Sigmoid colon (tissue), 7 donors: ENCODE results near the gene MTSS2. TPM values are rescaled to one million over a fixed set of nuclear protein-coding genes. Genes with fewer than 3 reads are reported as not detected.

Source experiments
- DNase-seq: peaks from one replicate; pipeline ENCODE4 v3.0.0-alpha.2; 2019
- H3K27ac ChIP-seq, 4 donors: fragments of 200-600 bp; sonication (generic); one replicate each; pipeline ENCODE4 v1.5.1; 2016 to 2019; ENCODE audit warnings: mild to moderate bottlenecking in 1 of 4
- H3K27me3 ChIP-seq, 3 donors: fragments of 200-600 bp; sonication (generic); one replicate each; pipeline ENCODE4 v1.5.1; 2019; ENCODE audit warnings: mild to moderate bottlenecking in 1 of 3
- H3K36me3 ChIP-seq, 4 donors: fragments of 200-600 bp; sonication (generic); one replicate each; pipeline ENCODE4 v1.5.1; 2016 to 2019
- H3K4me1 ChIP-seq, 4 donors: fragments of 200-600 bp; sonication (generic); one replicate each; pipeline ENCODE4 v1.5.1; 2017 to 2019
- H3K4me3 ChIP-seq, 4 donors: fragments of 200-600 bp; sonication (generic); one replicate each; pipeline ENCODE4 v1.5.1; 2017 to 2019; ENCODE audit warnings: mild to moderate bottlenecking in 2 of 4, moderate library complexity in 1 of 4
- H3K9me3 ChIP-seq, 4 donors: fragments of 200-600 bp in 3 of 4; sonication (generic) in 3 of 4; one replicate each; pipeline versions ENCODE4 v1.5.1 to v1.6.1; 2013 to 2019
- EP300 ChIP-seq, 4 donors: sonication (generic); formaldehyde crosslinking; IDR thresholded peaks; one replicate each; pipeline ENCODE4 v1.6.1; 2017; ENCODE audit warnings: antibody characterized with exemption in 4 of 4
- POLR2A ChIP-seq, 2 donors: fragments of 450-650 bp; IDR thresholded peaks; one replicate each; pipeline ENCODE4 v1.6.1; 2016; ENCODE audit warnings: antibody characterized with exemption in 2 of 2, mild to moderate bottlenecking in 2 of 2, moderate library complexity in 2 of 2
- POLR2AphosphoS5 ChIP-seq, 4 donors: sonication (generic); formaldehyde crosslinking; IDR thresholded peaks; one replicate each; pipeline ENCODE4 v1.6.1; 2017; ENCODE audit warnings: antibody characterized with exemption in 4 of 4
- WGBS, 2 donors: extraction: QIAGEN DNeasy Blood & Tissue Kit; methylation state at CpG; one replicate each; pipeline ENCODE4 v1.1.7; 2013; 5-methylcytosine and 5-hydroxymethylcytosine counted together
- intact Hi-C: fragments of 100-400 bp; cut with DNase I; formaldehyde crosslinking; loops from one replicate; pipeline ENCODE4 v1.15.1; 2023
- polyA plus RNA-seq, 3 donors: library from polyadenylated mRNA; stranded (reverse); fragments of 200-250 nt; gene quantifications; one replicate each; pipeline ENCODE4 v1.2.3, GENCODE V29; 2013
- total RNA-seq, 4 donors: library from RNA; depleted of rRNA; stranded (reverse); fragments of >200 nt; gene quantifications; one replicate each; pipeline ENCODE4 v1.1.0, GENCODE V29; 2016
- TF ChIP-seq, protein P1 (sequence below), 4 experiments: fragments of 450-650 bp in 3 of 4; fragments of 200-600 bp in 1 of 4; IDR thresholded peaks; one replicate each; pipeline ENCODE4 v1.5.1; 2016 to 2019; ENCODE audit warnings: antibody characterized with exemption in 4 of 4, mild to moderate bottlenecking in 3 of 4, moderate library complexity in 2 of 4
- donor health status: healthy with polysubstance abuse.
- donor health status: Bipolar disorder and iron deficiency.
- donor health status: healthy.

Gene MTSS2
- total and polyA plus RNA-seq, 7 donors, result 5.4 to 100.0 (median 36.4) TPM

DNA sequence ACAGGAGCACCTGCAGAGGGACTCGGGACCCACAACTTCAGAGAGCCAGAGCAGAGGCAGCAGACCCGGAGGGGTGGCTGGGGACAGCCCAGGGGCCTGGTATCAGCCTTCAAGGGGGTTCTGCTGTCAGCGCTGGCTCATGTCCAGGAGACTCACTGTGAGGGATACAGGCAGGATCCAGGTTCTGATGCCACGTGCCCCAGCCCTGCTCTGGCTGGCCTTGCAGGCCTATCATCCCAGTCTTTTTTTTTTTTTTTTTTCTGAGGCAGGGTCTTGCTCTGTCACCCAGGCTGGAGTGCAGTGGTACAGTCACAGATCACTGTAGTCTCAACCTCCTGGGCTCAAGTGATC, 9.0 kb upstream of the MTSS2 start:
- DNase-seq, result no peak
- 85 to 93% methylated on average over 4 of the region's 4 CpGs for WGBS, 2 donors

DNA sequence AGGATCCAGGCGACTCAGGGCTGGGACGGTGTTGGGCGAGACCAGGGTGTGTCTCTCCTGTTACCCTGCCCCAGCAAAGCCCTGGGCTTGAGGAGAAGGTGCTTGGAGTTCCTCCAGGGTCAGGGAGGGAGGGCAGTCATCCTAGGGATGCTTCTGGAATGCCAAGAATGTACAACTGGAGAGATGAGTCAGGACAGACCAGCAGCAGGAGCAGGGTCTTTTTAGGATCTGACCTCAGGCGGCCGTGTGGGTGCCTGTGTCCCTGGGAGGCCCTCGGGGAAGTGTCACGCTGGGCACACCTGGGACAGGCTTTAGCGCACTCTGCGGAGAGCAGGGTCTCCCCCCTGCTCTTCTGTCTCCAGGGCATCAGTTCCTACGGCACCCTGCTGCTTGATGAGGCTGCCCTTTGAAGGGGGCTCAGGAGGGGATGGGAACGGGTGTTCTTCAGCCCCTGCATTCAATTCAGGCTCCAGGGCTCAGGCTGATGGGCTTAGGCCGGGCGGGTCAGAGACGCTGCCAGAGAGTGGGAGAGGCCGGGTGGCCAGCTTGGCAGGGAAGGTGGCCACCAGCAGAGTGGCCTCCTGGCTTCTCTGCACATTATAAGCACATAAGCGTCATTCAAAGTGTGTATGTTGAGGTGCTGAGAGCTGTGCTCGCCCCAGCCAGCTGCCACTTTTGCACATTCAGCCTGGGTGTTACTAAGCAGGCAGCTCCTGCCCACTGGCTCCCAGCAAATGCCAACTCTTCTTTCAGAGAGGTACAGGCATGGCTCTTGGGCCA, 8.4 kb upstream of the MTSS2 start:
- no peaks in the 10 kb centered on the region for H3K9me3 ChIP-seq
- peaks cover 2 to 100% (median 96%) of the 10 kb centered on the region in 4 donors for H3K4me1 ChIP-seq
- 78 to 85% methylated on average over 17 of the region's 17 CpGs for WGBS, 2 donors
- no peaks in the 10 kb centered on the region for H3K27me3 ChIP-seq
- DNase-seq, result no peak
- H3K4me3 ChIP-seq, result no peak overlapping the region
- H3K36me3 ChIP-seq, result no peaks in the 10 kb centered on the region
- TF ChIP-seq POLR2A (IDR thresholded peaks at IDR 0.05), result no peak
- TF ChIP-seq EP300 (IDR thresholded peaks at IDR 0.05), result peak in 1 of 4 donors; percentile 39
- peak in 3 of 4 donors; percentile 9 to 32 (median 30) for TF ChIP-seq POLR2AphosphoS5 (IDR thresholded peaks at IDR 0.05)
- TF ChIP-seq, protein P1, sequence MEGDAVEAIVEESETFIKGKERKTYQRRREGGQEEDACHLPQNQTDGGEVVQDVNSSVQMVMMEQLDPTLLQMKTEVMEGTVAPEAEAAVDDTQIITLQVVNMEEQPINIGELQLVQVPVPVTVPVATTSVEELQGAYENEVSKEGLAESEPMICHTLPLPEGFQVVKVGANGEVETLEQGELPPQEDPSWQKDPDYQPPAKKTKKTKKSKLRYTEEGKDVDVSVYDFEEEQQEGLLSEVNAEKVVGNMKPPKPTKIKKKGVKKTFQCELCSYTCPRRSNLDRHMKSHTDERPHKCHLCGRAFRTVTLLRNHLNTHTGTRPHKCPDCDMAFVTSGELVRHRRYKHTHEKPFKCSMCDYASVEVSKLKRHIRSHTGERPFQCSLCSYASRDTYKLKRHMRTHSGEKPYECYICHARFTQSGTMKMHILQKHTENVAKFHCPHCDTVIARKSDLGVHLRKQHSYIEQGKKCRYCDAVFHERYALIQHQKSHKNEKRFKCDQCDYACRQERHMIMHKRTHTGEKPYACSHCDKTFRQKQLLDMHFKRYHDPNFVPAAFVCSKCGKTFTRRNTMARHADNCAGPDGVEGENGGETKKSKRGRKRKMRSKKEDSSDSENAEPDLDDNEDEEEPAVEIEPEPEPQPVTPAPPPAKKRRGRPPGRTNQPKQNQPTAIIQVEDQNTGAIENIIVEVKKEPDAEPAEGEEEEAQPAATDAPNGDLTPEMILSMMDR (IDR thresholded peaks at IDR 0.05), result no peak
- peak overlapping the region; percentile 95 to 99 (median 98) for H3K27ac ChIP-seq
- intact Hi-C loops, result no loop called here

More for the DNA sequence above, 9.0 kb upstream of the MTSS2 start:
- peaks cover 0 to 98% (median 94%) of the 10 kb centered on the region in 4 donors for H3K4me1 ChIP-seq
- H3K4me3 ChIP-seq, result no peak overlapping the region
- no peaks in the 10 kb centered on the region for H3K36me3 ChIP-seq
- H3K9me3 ChIP-seq, result no peaks in the 10 kb centered on the region
- TF ChIP-seq EP300 (IDR thresholded peaks at IDR 0.05), result no peak
- TF ChIP-seq, protein P1 (IDR thresholded peaks at IDR 0.05), result no peak
- TF ChIP-seq POLR2AphosphoS5 (IDR thresholded peaks at IDR 0.05), result no peak
- no peak for TF ChIP-seq POLR2A (IDR thresholded peaks at IDR 0.05)
- no peaks in the 10 kb centered on the region for H3K27me3 ChIP-seq
- peak overlapping the region; percentile 95 to 99 (median 98) for H3K27ac ChIP-seq
- intact Hi-C loops, result no loop called here

DNA sequence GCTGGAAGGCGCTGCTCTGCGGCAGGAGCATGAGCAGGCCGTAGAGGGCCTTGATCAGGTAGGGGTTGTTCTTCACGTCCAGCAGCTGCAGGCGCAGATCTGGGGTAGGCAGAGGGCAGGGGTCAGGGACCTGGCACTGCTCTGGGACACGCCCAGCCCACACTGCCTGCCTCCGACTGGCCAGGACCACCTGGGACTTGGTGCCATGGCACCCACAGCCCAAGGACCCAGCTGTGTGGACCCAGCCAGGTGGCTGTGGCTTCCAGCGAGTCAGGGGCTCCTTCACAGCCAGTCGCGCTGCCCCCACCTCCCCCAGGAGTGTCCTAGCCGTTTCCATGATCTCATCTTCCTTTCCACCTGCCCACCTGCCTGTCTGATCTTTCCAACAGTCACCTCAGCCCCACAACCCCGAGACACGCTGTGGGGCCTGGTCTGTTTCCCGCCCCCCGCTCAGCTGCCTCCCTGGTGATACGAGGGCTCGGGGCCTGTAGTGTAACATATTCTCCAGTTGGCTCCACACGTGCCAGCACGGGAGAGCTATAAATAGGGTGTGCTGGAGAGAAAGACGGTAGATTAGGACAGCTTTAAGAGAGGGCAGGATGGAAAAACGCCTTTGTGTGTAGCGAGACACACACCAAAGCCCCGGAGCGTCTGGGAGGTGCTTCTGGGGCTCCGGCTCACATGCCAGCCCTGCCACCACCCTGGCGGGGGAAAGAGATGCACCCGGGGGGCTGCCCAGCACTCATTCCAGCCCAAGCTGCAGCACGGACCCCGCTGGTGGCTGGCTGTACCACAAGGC, 7.2 kb upstream of the MTSS2 start:
- WGBS, 2 donors, result 80 to 87% methylated on average over 29 of the region's 29 CpGs
- DNase-seq, result peak; percentile 93
- intact Hi-C loops, result no loop called here
- Histone ChIP-seq H3K36me3 (no peaks in the 10 kb centered on the region), H3K9me3 (no peaks in the 10 kb centered on the region), H3K27me3 (no peaks in the 10 kb centered on the region), H3K4me1 (peaks cover 4 to 100% (median 100%) of the 10 kb centered on the region in 4 donors), H3K4me3 (no peak overlapping the region), H3K27ac (peak overlapping the region; percentile 95 to 99 (median 98))
- TF ChIP-seq POLR2A (IDR thresholded peaks at IDR 0.05) (peak; percentile 26 to 65), POLR2AphosphoS5 (IDR thresholded peaks at IDR 0.05) (peak; percentile 86 to 96 (median 88)), EP300 (IDR thresholded peaks at IDR 0.05) (peak in 3 of 4 donors; percentile 82 to 99 (median 94))
- TF ChIP-seq, protein P1 (IDR thresholded peaks at IDR 0.05), result peak in 1 of 4 experiments; percentile 14

DNA sequence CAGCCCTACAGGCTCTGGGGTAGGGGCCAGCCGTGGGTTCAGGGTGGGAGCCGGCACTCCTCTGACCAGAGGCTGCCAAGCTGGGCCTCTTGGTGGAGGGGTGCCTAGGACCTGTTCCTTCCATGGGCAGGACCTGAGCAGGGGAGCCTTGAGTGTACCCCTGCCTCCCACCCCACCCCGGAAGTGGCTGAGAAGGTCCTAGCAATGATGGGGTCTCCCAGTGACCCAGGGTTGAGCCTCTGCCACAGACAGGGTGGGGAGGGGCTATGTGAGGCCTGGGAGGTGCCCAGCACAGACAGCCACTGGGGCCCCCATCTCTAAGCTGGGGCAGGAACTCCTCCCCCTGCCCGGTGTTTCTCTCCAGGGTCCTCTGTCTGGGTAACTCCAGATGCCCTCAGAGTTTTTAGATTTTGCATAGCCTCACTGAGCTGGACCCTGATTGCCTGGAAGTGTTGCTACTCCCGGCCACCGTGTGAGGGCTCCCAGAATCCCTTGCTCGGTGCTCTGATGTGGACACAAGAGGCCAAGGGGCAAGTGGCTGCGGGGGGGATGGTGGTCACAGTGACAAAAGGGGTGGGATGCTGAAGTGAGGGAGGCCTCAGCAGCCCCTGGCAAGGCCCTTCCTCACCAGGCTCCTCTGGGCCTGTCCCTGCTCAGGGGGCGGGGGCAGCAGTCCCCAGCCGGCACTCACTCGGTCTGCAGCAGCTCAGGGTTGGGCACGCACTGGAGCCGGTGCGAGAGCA, 6.4 kb upstream of the MTSS2 start:
- Histone ChIP-seq H3K4me1 (peaks cover 4 to 100% (median 100%) of the 10 kb centered on the region in 4 donors), H3K27me3 (no peaks in the 10 kb centered on the region), H3K9me3 (no peaks in the 10 kb centered on the region), H3K4me3 (no peak overlapping the region), H3K27ac (peak overlapping the region; percentile 95 to 99 (median 98)), H3K36me3 (no peaks in the 10 kb centered on the region)
- no peak for DNase-seq
- WGBS, 2 donors, result 80 to 82% methylated on average over 14 of the region's 14 CpGs
- intact Hi-C loops, result no loop called here
- TF ChIP-seq POLR2A (IDR thresholded peaks at IDR 0.05) (no peak), POLR2AphosphoS5 (IDR thresholded peaks at IDR 0.05) (peak in 2 of 4 donors; percentile 33 to 61), EP300 (IDR thresholded peaks at IDR 0.05) (no peak)
- TF ChIP-seq, protein P1 (IDR thresholded peaks at IDR 0.05), result no peak
